ENCODE measurements around the gene ST8SIA1. TPM values are rescaled to one million over a fixed set of nuclear protein-coding genes. Genes with fewer than 3 reads are reported as not detected.

ST8SIA1 gene
- total RNA-seq, 1 donor from 2014 or later, result 1.3 TPM

GRCh38 chr12:22321018-22321605 is 13.4 kb downstream of the ST8SIA1 start:
- Mint-ChIP-seq H3K4me1 (ENCODE audit: low read depth) (peaks cover 1% of the 10 kb centered on the region), H3K27me3 (ENCODE audit: low read depth) (no peaks in the 10 kb centered on the region), H3K9me3 (no peaks in the 10 kb centered on the region), H3K27ac (no peak overlapping the region), H3K4me3 (ENCODE audit: low read depth) (no peak overlapping the region), H3K36me3 (ENCODE audit: low read depth) (no peaks in the 10 kb centered on the region)
- no peak for DNase-seq (ENCODE audit: low spot score)
- intact Hi-C loops (cut with micrococcal nuclease), result no loop called here

GRCh38 chr12:22318108-22318737 is 16.3 kb downstream of the ST8SIA1 start:
- H3K27ac Mint-ChIP-seq, result no peak overlapping the region
- H3K4me1 Mint-ChIP-seq (ENCODE audit: low read depth), result peaks cover 1% of the 10 kb centered on the region
- intact Hi-C loops (cut with micrococcal nuclease), result no loop called here
- H3K9me3 Mint-ChIP-seq, result no peaks in the 10 kb centered on the region
- no peaks in the 10 kb centered on the region for H3K36me3 Mint-ChIP-seq (ENCODE audit: low read depth)
- no peaks in the 10 kb centered on the region for H3K27me3 Mint-ChIP-seq (ENCODE audit: low read depth)
- no peak for DNase-seq (ENCODE audit: low spot score)
- no peak overlapping the region for H3K4me3 Mint-ChIP-seq (ENCODE audit: low read depth)

GRCh38 chr12:22313963-22314330 is 20.6 kb downstream of the ST8SIA1 start:
- no peak overlapping the region for H3K4me3 Mint-ChIP-seq (ENCODE audit: low read depth)
- DNase-seq (ENCODE audit: low spot score), result no peak
- H3K27ac Mint-ChIP-seq, result no peak overlapping the region
- no peaks in the 10 kb centered on the region for H3K9me3 Mint-ChIP-seq
- no peaks in the 10 kb centered on the region for H3K36me3 Mint-ChIP-seq (ENCODE audit: low read depth)
- no peaks in the 10 kb centered on the region for H3K4me1 Mint-ChIP-seq (ENCODE audit: low read depth)
- intact Hi-C loops (cut with micrococcal nuclease), result no loop called here
- H3K27me3 Mint-ChIP-seq (ENCODE audit: low read depth), result no peaks in the 10 kb centered on the region

GRCh38 chr12:22313286-22313962 is 21.1 kb downstream of the ST8SIA1 start:
- Mint-ChIP-seq H3K4me1 (ENCODE audit: low read depth) (no peaks in the 10 kb centered on the region), H3K27me3 (ENCODE audit: low read depth) (no peaks in the 10 kb centered on the region), H3K36me3 (ENCODE audit: low read depth) (no peaks in the 10 kb centered on the region), H3K4me3 (ENCODE audit: low read depth) (no peak overlapping the region), H3K9me3 (no peaks in the 10 kb centered on the region), H3K27ac (no peak overlapping the region)
- intact Hi-C loops (cut with micrococcal nuclease), result no loop called here
- DNase-seq (ENCODE audit: low spot score), result no peak

GRCh38 chr12:22312336-22312735 is 22.2 kb downstream of the ST8SIA1 start:
- Mint-ChIP-seq H3K27ac (no peak overlapping the region), H3K27me3 (ENCODE audit: low read depth) (peaks cover 3% of the 10 kb centered on the region), H3K36me3 (ENCODE audit: low read depth) (no peaks in the 10 kb centered on the region), H3K4me1 (ENCODE audit: low read depth) (no peaks in the 10 kb centered on the region), H3K9me3 (no peaks in the 10 kb centered on the region), H3K4me3 (ENCODE audit: low read depth) (no peak overlapping the region)
- DNase-seq (ENCODE audit: low spot score), result no peak
- intact Hi-C loops (cut with micrococcal nuclease), result no loop called here

- H3K27ac Mint-ChIP-seq, result no peak overlapping the region
- peaks cover 5% of the 10 kb centered on the region for H3K27me3 Mint-ChIP-seq (ENCODE audit: low read depth)
- no peaks in the 10 kb centered on the region for H3K36me3 Mint-ChIP-seq (ENCODE audit: low read depth)
- H3K4me1 Mint-ChIP-seq (ENCODE audit: low read depth), result no peaks in the 10 kb centered on the region
- H3K4me3 Mint-ChIP-seq (ENCODE audit: low read depth), result no peak overlapping the region
- no peak for DNase-seq (ENCODE audit: low spot score)
- intact Hi-C loops (cut with micrococcal nuclease), result no loop called here
- no peaks in the 10 kb centered on the region for H3K9me3 Mint-ChIP-seq
Measured at GRCh38 chr12:22310709-22311108, 23.8 kb downstream of the ST8SIA1 start.

GRCh38 chr12:22310275-22310674 is 24.2 kb downstream of the ST8SIA1 start:
- no peaks in the 10 kb centered on the region for H3K36me3 Mint-ChIP-seq (ENCODE audit: low read depth)
- no peaks in the 10 kb centered on the region for H3K4me1 Mint-ChIP-seq (ENCODE audit: low read depth)
- intact Hi-C loops (cut with micrococcal nuclease), result no loop called here
- DNase-seq (ENCODE audit: low spot score), result no peak
- H3K27me3 Mint-ChIP-seq (ENCODE audit: low read depth), result peaks cover 5% of the 10 kb centered on the region
- no peak overlapping the region for H3K4me3 Mint-ChIP-seq (ENCODE audit: low read depth)
- H3K9me3 Mint-ChIP-seq, result no peaks in the 10 kb centered on the region
- no peak overlapping the region for H3K27ac Mint-ChIP-seq

- Mint-ChIP-seq H3K4me3 (ENCODE audit: low read depth) (no peak overlapping the region), H3K27ac (no peak overlapping the region), H3K36me3 (ENCODE audit: low read depth) (no peaks in the 10 kb centered on the region), H3K27me3 (ENCODE audit: low read depth) (peaks cover 5% of the 10 kb centered on the region), H3K4me1 (ENCODE audit: low read depth) (no peaks in the 10 kb centered on the region), H3K9me3 (no peaks in the 10 kb centered on the region)
- intact Hi-C loops (cut with micrococcal nuclease), result no loop called here
- no peak for DNase-seq (ENCODE audit: low spot score)
Measured at GRCh38 chr12:22307811-22308210, 26.7 kb downstream of the ST8SIA1 start.

- peaks cover 5% of the 10 kb centered on the region for H3K9me3 Mint-ChIP-seq
- H3K27ac Mint-ChIP-seq, result no peak overlapping the region
- peaks cover 5% of the 10 kb centered on the region for H3K27me3 Mint-ChIP-seq (ENCODE audit: low read depth)
- H3K4me3 Mint-ChIP-seq (ENCODE audit: low read depth), result no peak overlapping the region
- no peaks in the 10 kb centered on the region for H3K4me1 Mint-ChIP-seq (ENCODE audit: low read depth)
- DNase-seq (ENCODE audit: low spot score), result no peak
- intact Hi-C loops (cut with micrococcal nuclease), result no loop called here
- no peaks in the 10 kb centered on the region for H3K36me3 Mint-ChIP-seq (ENCODE audit: low read depth)
Measured at GRCh38 chr12:22306311-22306710, 28.2 kb downstream of the ST8SIA1 start.

- Mint-ChIP-seq H3K9me3 (peaks cover 13% of the 10 kb centered on the region), H3K27ac (no peak overlapping the region), H3K27me3 (ENCODE audit: low read depth) (peaks cover 5% of the 10 kb centered on the region), H3K4me3 (ENCODE audit: low read depth) (no peak overlapping the region), H3K36me3 (ENCODE audit: low read depth) (no peaks in the 10 kb centered on the region), H3K4me1 (ENCODE audit: low read depth) (no peaks in the 10 kb centered on the region)
- intact Hi-C loops (cut with micrococcal nuclease), result no loop called here
- DNase-seq (ENCODE audit: low spot score), result no peak
Measured at GRCh38 chr12:22304341-22304740, 30.2 kb downstream of the ST8SIA1 start.

- H3K27ac Mint-ChIP-seq, result no peak overlapping the region
- H3K9me3 Mint-ChIP-seq, result peaks cover 26% of the 10 kb centered on the region
- H3K4me3 Mint-ChIP-seq (ENCODE audit: low read depth), result no peak overlapping the region
- H3K27me3 Mint-ChIP-seq (ENCODE audit: low read depth), result no peaks in the 10 kb centered on the region
- DNase-seq (ENCODE audit: low spot score), result no peak
- intact Hi-C loops (cut with micrococcal nuclease), result no loop called here
- no peaks in the 10 kb centered on the region for H3K4me1 Mint-ChIP-seq (ENCODE audit: low read depth)
- no peaks in the 10 kb centered on the region for H3K36me3 Mint-ChIP-seq (ENCODE audit: low read depth)
Measured at GRCh38 chr12:22299294-22299912, 35.1 kb downstream of the ST8SIA1 start.

GRCh38 chr12:22289250-22289649 is 45.3 kb downstream of the ST8SIA1 start:
- Mint-ChIP-seq H3K27me3 (ENCODE audit: low read depth) (peaks cover 5% of the 10 kb centered on the region), H3K27ac (no peak overlapping the region), H3K9me3 (no peaks in the 10 kb centered on the region), H3K36me3 (ENCODE audit: low read depth) (no peaks in the 10 kb centered on the region), H3K4me3 (ENCODE audit: low read depth) (no peak overlapping the region), H3K4me1 (ENCODE audit: low read depth) (peaks cover 8% of the 10 kb centered on the region)
- intact Hi-C loops (cut with micrococcal nuclease), result no loop called here
- DNase-seq (ENCODE audit: low spot score), result no peak
